ENCODE data around the gene SPSB1.
"Not testable (repeated sequence)": the region's sequence is repeated elsewhere in the genome, so short reads cannot be mapped to it uniquely, and the experiment has no call there.

SPSB1 gene

GRCh38 chr1:9279172-9279840 lies 13.4 kb upstream of the SPSB1 start:
- DNase-seq (ENCODE audit: low spot score), result no peak

DNA sequence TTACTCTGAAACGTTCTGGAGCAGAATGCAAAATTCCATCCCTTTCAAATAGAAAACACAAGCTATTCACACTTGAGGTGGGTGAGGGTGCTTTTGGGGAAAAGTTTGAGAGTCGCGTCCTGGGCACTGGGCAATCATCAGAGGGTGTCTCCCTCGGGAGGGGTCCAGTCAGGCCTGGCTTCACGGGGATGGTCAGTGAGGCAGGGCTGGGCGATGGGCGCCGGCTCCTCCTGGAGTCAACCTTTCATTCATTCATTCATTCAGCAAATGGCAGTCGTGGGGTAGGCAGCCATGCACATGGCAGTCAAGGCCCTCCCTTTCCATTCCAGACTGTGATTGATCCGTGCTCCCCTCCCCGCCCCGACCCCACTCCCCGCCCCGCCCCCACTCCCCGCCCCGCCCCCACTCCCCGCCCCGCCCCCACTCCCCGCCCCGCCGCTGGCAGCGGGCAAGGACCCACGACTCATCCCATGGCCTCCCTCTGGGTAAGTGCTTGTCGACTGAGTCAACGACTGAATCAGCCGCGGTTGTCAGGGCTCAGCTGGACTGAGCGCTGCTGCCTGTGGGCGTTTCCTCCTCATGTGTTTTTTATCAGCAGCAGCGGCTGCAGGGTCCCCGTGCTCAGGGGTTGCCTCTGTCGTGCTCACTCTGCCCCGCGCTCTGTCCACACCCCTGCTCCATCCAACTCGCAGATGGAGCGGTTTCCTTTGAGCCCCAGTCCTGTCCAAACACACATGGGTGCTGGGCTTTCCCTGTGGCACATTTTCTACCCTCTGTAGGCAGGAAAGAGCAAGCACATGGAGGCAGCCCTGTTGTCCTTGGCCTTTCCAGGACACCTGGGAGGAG lies 12.5 kb upstream of the SPSB1 start:
- DNase-seq (ENCODE audit: low spot score), result no peak

GRCh38 chr1:9281071-9281827 lies 11.4 kb upstream of the SPSB1 start:
- no peak for DNase-seq (ENCODE audit: low spot score)

- no peak for DNase-seq (ENCODE audit: low spot score)
Observed at GRCh38 chr1:9281908-9282695, 10.6 kb upstream of the SPSB1 start.

DNA sequence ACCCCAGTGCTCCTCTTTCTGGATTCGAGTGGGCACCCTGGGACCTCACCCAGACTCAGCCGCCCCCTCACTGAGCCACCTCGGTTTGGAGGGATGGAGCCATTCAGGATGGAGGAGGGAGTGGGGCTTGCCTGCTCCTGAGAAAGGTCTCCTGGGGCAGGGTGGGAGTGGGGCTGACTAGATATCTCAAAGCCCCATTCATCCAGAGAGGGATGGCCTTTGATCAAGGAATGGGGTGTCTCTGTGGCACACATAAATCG lies 10.1 kb upstream of the SPSB1 start:
- DNase-seq (ENCODE audit: low spot score), result no peak

DNA sequence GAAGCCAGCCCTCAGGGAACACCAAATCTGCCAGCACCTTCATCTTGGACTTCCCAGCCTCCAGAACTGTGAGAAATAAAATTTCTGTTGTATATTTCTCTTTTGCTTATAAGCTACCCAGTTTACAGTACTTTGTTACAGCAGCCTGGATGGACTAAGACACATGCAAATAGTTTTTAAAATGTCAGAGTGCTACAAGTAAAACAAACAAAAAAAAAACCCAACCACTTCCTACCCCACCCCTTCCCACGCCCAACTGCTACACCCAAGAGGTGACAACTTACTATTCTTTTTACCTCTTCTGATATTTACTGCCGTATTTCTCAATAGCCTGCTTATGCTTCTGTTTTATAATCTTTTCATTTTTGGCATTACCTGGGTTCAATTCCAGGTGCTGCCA lies 8.6 kb upstream of the SPSB1 start:
- no peak for DNase-seq (ENCODE audit: low spot score)

GRCh38 chr1:9286556-9286955 lies 6.1 kb upstream of the SPSB1 start:
- no peak for DNase-seq (ENCODE audit: low spot score)

DNA sequence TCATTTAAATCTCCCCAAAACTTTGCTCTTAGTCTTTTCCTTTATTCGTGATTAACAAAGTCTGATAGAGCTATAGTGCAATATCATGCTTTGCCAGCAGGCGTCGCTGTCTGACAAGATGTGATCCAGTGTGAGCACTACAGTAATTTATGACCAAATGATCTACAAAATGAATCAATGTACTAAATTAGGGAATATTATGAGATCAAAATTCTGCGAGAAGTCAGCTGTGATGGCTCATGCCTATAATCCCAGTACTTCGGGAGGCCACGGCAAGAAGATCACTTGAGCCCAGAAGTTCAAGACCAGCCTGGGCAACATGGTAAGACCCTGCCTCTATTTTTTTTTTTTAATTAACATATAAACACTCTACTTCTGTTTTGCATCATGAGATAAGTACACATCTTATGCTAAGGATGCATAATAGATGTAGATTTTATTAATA lies 3.6 kb upstream of the SPSB1 start:
- DNase-seq (ENCODE audit: low spot score), result no peak

- no peak for DNase-seq (ENCODE audit: low spot score)
Observed at GRCh38 chr1:9289711-9290485, 2.8 kb upstream of the SPSB1 start.

DNA sequence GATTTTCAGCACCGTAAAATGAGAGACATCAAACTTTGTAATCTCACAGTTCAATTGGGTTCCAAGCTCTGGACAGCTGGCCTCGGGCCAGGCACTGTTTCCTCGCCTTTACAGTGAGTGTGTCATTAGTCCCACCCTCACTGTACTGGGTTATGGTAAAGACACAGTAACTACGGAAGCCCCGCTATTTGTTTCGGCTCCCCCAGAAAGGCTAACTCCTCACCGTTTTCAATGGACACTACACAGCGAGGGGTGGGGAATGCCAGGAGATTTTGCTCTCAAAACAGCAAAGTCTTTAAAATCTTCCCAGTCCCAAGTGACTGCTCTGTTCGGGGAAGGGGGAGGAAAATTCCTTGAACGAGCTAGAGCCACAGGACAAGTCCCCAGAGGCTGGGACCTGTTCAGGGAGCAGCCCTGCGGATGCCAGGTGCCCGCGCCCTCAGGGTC lies 757 bp upstream of the SPSB1 start:
- peak; percentile 50 for DNase-seq (ENCODE audit: low spot score)

DNA sequence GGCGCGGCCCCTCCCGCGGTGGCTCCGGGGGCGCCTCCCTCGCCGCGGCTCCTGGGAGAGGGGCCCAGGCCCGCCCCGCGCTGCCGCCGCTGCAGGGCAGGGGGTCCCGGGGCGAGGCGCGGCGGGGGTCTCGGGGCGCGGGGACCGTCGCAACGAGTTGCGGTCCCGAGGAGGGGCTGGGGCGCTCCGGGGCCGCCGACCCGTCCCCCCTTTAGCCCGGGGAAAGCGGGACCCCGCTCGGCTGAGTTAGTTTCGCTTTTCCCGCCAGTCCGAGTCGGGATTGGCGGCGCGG lies 493 bp downstream of the SPSB1 start:
- DNase-seq (ENCODE audit: low spot score), result no peak

DNA sequence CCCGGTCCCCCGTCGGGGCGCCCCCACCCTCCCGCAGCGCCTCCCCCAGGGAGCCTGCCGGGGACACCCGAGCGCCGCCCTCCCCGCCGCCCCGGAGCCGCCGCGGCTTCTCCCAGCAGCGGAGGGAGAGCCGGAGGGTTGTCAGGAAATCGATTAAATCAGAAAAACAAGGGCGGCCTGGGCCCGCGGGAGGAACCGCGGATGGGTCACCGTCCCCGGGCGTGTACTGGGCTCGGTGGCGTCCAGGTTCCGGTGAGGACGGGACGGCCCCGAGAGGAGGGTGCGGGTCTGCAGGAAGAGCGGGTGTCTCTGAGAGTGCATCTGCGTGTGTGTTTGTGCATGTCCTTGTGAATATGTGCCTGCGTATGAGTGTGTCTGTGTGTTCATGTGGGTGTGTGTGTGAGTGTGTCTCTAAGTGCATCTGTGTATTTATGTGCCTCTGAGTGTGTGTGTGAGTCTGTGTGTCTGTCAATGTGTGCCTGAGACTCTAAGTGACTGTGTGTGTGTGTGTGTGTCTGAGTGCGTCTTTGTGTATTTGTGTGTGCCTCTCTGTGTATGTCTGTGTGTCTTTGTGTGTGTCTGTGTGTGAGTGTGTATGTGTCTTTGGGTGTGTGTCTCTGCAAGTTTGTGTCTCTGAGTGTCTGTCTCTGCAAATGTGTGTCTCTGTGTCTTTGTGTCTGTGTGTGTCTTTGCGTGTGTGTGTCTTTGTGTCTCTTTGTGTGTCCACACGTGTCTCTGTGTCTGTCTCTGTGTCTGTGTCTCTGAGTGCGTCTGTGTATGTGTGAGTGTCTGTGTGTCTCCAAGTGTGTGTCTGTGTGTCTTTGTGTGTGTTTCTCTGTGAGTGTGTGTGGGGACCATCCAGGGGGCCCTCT lies 1.1 kb downstream of the SPSB1 start:
- no peak for DNase-seq (ENCODE audit: low spot score)

DNA sequence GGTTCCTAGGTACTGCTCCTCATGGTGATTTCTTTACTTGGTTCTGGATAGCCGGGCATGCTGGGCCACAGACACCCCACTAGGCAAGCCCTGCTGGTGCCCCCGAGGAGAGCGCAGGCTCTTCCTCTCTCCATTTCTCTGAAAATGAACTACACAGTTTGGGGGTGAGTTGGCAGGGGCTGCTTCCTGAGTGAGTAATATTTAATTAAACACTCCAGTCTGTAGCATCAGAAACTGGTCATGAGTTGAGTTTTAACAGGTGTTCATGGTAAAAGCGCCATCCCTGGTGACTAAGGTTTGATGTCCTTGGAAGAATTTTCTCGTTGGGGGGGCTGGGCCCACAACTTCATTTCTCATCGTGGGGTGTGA lies 1.7 kb downstream of the SPSB1 start:
- no peak for DNase-seq (ENCODE audit: low spot score)

GRCh38 chr1:9294910-9295636 lies 2.4 kb downstream of the SPSB1 start:
- peak; percentile 57 for DNase-seq (ENCODE audit: low spot score)

GRCh38 chr1:9295884-9296283 lies 3.2 kb downstream of the SPSB1 start:
- no peak for DNase-seq (ENCODE audit: low spot score)

DNA sequence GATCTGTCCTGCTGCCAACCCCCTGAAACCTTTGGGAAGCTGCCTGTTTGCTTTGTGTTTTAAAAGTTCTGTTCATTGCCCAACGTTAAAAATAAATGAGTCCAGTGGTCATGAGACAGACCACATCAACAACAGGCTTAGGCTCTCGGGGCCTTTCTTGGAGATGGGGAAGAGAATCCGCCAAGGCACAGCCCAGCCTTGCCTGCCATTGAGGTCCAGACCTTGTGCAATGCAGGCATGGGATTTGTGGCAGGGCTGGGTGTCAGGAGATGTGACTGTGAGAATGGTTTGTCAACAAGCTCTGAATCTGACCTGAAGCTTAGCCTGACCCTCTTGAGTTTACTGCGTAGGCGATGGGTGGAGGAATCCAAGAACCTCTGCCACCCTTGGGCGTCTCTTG lies 4.2 kb downstream of the SPSB1 start:
- no peak for DNase-seq (ENCODE audit: low spot score)

DNA sequence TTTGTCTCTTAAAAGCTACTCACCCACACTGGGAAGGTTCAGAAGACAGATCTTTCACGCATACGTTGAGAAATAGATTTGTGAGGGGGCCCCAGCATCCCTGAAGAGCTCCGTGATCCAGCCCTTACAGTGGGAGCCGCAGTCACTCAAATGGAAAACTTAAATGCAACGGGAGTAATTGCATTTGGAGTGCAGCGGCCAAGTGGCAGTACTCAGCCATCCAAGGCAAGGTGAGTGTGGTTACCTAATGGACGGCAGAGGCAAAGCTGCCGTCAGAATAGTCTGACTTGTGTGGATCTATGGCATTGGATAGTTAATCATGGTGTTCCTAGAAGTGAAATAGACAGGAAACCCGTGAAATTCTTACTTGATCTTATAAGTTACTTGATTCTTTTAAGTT lies 5.1 kb downstream of the SPSB1 start:
- DNase-seq (ENCODE audit: low spot score), result no peak

DNA sequence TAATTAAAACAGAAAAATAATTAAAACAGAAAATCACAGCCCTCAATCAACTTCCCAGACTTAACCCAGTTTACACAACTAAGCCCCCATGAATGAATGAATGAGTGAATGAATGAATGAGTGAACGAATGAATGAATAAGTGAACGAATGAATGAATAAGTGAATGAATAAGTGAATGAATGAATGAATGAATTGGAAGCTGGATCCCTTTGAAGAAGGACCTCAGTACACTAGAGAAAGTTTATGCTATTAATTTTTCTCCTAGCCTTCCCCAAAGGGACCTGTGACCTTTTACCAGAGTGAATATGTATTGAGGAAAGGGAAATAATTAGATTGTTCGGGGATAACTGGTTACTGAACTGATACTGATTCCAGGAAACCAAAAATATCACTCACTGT lies 5.6 kb downstream of the SPSB1 start:
- DNase-seq (ENCODE audit: low spot score), result no peak

- DNase-seq (ENCODE audit: low spot score), result not testable (repeated sequence)
Observed at GRCh38 chr1:9299571-9300541, 7.2 kb downstream of the SPSB1 start.

Data from globus pallidus (tissue), 1 donor.